Activated T-helper 2 cell treated with anti-CD3 and anti-CD28 coated beads, Interferon-gamma antibody, Interleukin-2, Interleukin-4, amounts not matched to agents 10 μg/mL and 5 μg/mL and 100 μg/mL, durations not matched to agents 14 hours and 24 hours and 36 hours (primary cell): ENCODE results near the gene EDIL3. TPM values are rescaled to one million over a fixed set of nuclear protein-coding genes. Genes with fewer than 3 reads are reported as not detected.
"Not testable (repeated sequence)": the region's sequence is repeated elsewhere in the genome, so short reads cannot be mapped to it uniquely, and the experiment has no call there.

Source experiments
- DNase-seq: peaks from one replicate; pipeline ENCODE4 v3.0.0; 2021; ENCODE audit warnings: low spot score
- H3K27ac Mint-ChIP-seq: one replicate; pipeline ENCODE4 v1.8.0; 2021; ENCODE audit warnings: mixed read lengths
- H3K27me3 Mint-ChIP-seq: one replicate; pipeline ENCODE4 v1.8.0; 2021; ENCODE audit warnings: low read depth, mixed read lengths
- H3K36me3 Mint-ChIP-seq: one replicate; pipeline ENCODE4 v1.8.0; 2021; ENCODE audit warnings: low read depth, mixed read lengths
- H3K4me1 Mint-ChIP-seq: one replicate; pipeline ENCODE4 v1.8.0; 2021; ENCODE audit warnings: low read depth, mixed read lengths
- H3K4me3 Mint-ChIP-seq: one replicate; pipeline ENCODE4 v1.8.0; 2021; ENCODE audit warnings: low read depth, mild to moderate bottlenecking, moderate library complexity, mixed read lengths
- H3K9me3 Mint-ChIP-seq: one replicate; pipeline ENCODE4 v1.8.0; 2021; ENCODE audit warnings: mixed read lengths
- intact Hi-C: fragments of 100-400 bp; cut with micrococcal nuclease; formaldehyde crosslinking; loops from one replicate; pipeline ENCODE4 v1.15.1; 2023
- total RNA-seq: library from RNA; stranded (reverse); gene quantifications from 2 replicates; pipeline ENCODE4 v1.2.3, GENCODE V29; 2022

EDIL3 gene
- total RNA-seq, 1 donor from 2014 or later, result not detected

GRCh38 chr5:84018521-84018920 lies 366.2 kb downstream of the EDIL3 start:
- H3K9me3 Mint-ChIP-seq, H3K27me3 Mint-ChIP-seq, H3K4me1 Mint-ChIP-seq, DNase-seq, H3K27ac Mint-ChIP-seq, H3K4me3 Mint-ChIP-seq, intact Hi-C loops, H3K36me3 Mint-ChIP-seq: not testable (repeated sequence)

GRCh38 chr5:84017523-84018172 lies 367.0 kb downstream of the EDIL3 start:
- DNase-seq, result no peak
- no peaks in the 10 kb centered on the region for H3K36me3 Mint-ChIP-seq
- H3K9me3 Mint-ChIP-seq, result no peaks in the 10 kb centered on the region
- no peak overlapping the region for H3K4me3 Mint-ChIP-seq
- no peaks in the 10 kb centered on the region for H3K27me3 Mint-ChIP-seq
- no peak overlapping the region for H3K27ac Mint-ChIP-seq
- no peaks in the 10 kb centered on the region for H3K4me1 Mint-ChIP-seq
- intact Hi-C loops, result no loop called here

- Mint-ChIP-seq H3K9me3 (no peaks in the 10 kb centered on the region), H3K27ac (no peak overlapping the region), H3K4me1 (no peaks in the 10 kb centered on the region), H3K4me3 (no peak overlapping the region), H3K27me3 (no peaks in the 10 kb centered on the region), H3K36me3 (no peaks in the 10 kb centered on the region)
- DNase-seq, result no peak
- intact Hi-C loops, result no loop called here
Observed at GRCh38 chr5:84016085-84016484, 368.6 kb downstream of the EDIL3 start.

- intact Hi-C loops, result no loop called here
- no peak overlapping the region for H3K4me3 Mint-ChIP-seq
- no peaks in the 10 kb centered on the region for H3K9me3 Mint-ChIP-seq
- H3K27ac Mint-ChIP-seq, result no peak overlapping the region
- no peaks in the 10 kb centered on the region for H3K27me3 Mint-ChIP-seq
- no peaks in the 10 kb centered on the region for H3K4me1 Mint-ChIP-seq
- DNase-seq, result no peak
- no peaks in the 10 kb centered on the region for H3K36me3 Mint-ChIP-seq
Observed at GRCh38 chr5:84014966-84015365, 369.7 kb downstream of the EDIL3 start.

GRCh38 chr5:83993803-83994202 lies 390.9 kb downstream of the EDIL3 start:
- intact Hi-C loops, result no loop called here
- H3K27ac Mint-ChIP-seq, result no peak overlapping the region
- H3K9me3 Mint-ChIP-seq, result peaks cover 4% of the 10 kb centered on the region
- no peaks in the 10 kb centered on the region for H3K27me3 Mint-ChIP-seq
- no peak for DNase-seq
- no peaks in the 10 kb centered on the region for H3K36me3 Mint-ChIP-seq
- no peak overlapping the region for H3K4me3 Mint-ChIP-seq
- no peaks in the 10 kb centered on the region for H3K4me1 Mint-ChIP-seq

- Mint-ChIP-seq H3K36me3 (no peaks in the 10 kb centered on the region), H3K27ac (no peak overlapping the region), H3K9me3 (peaks cover 4% of the 10 kb centered on the region), H3K4me3 (no peak overlapping the region), H3K4me1 (no peaks in the 10 kb centered on the region), H3K27me3 (no peaks in the 10 kb centered on the region)
- DNase-seq, result no peak
- intact Hi-C loops, result no loop called here
Observed at GRCh38 chr5:83991566-83992224, 393.0 kb downstream of the EDIL3 start.

- no peak overlapping the region for H3K4me3 Mint-ChIP-seq
- DNase-seq, result no peak
- H3K9me3 Mint-ChIP-seq, result peaks cover 4% of the 10 kb centered on the region
- H3K27me3 Mint-ChIP-seq, result no peaks in the 10 kb centered on the region
- intact Hi-C loops, result no loop called here
- no peaks in the 10 kb centered on the region for H3K4me1 Mint-ChIP-seq
- H3K36me3 Mint-ChIP-seq, result no peaks in the 10 kb centered on the region
- no peak overlapping the region for H3K27ac Mint-ChIP-seq
Observed at GRCh38 chr5:83988293-83988685, 396.4 kb downstream of the EDIL3 start.

- Mint-ChIP-seq H3K27ac (no peak overlapping the region), H3K4me3 (no peak overlapping the region), H3K9me3 (peaks cover 4% of the 10 kb centered on the region), H3K4me1 (no peaks in the 10 kb centered on the region), H3K27me3 (no peaks in the 10 kb centered on the region), H3K36me3 (no peaks in the 10 kb centered on the region)
- no peak for DNase-seq
- intact Hi-C loops, result no loop called here
Observed at GRCh38 chr5:83987513-83988292, 397.0 kb downstream of the EDIL3 start.

- Mint-ChIP-seq H3K27me3 (no peaks in the 10 kb centered on the region), H3K36me3 (no peaks in the 10 kb centered on the region), H3K4me3 (no peak overlapping the region), H3K4me1 (no peaks in the 10 kb centered on the region), H3K9me3 (no peaks in the 10 kb centered on the region), H3K27ac (no peak overlapping the region)
- DNase-seq, result no peak
- intact Hi-C loops, result no loop called here
Observed at GRCh38 chr5:83983852-83984251, 400.8 kb downstream of the EDIL3 start.

GRCh38 chr5:83973925-83974815 lies 410.5 kb downstream of the EDIL3 start:
- intact Hi-C loops, result no loop called here
- no peak overlapping the region for H3K27ac Mint-ChIP-seq
- no peaks in the 10 kb centered on the region for H3K4me1 Mint-ChIP-seq
- DNase-seq, result no peak
- H3K4me3 Mint-ChIP-seq, result no peak overlapping the region
- no peaks in the 10 kb centered on the region for H3K9me3 Mint-ChIP-seq
- H3K36me3 Mint-ChIP-seq, result no peaks in the 10 kb centered on the region
- H3K27me3 Mint-ChIP-seq, result no peaks in the 10 kb centered on the region

GRCh38 chr5:83972909-83973308 lies 411.8 kb downstream of the EDIL3 start:
- DNase-seq, result no peak
- intact Hi-C loops, result no loop called here
- no peaks in the 10 kb centered on the region for H3K27me3 Mint-ChIP-seq
- H3K4me3 Mint-ChIP-seq, result no peak overlapping the region
- no peak overlapping the region for H3K27ac Mint-ChIP-seq
- no peaks in the 10 kb centered on the region for H3K36me3 Mint-ChIP-seq
- H3K9me3 Mint-ChIP-seq, result no peaks in the 10 kb centered on the region
- no peaks in the 10 kb centered on the region for H3K4me1 Mint-ChIP-seq

GRCh38 chr5:83972236-83972635 lies 412.4 kb downstream of the EDIL3 start:
- H3K36me3 Mint-ChIP-seq, result no peaks in the 10 kb centered on the region
- H3K9me3 Mint-ChIP-seq, result no peaks in the 10 kb centered on the region
- intact Hi-C loops, result no loop called here
- no peak for DNase-seq
- no peak overlapping the region for H3K4me3 Mint-ChIP-seq
- no peaks in the 10 kb centered on the region for H3K4me1 Mint-ChIP-seq
- no peak overlapping the region for H3K27ac Mint-ChIP-seq
- H3K27me3 Mint-ChIP-seq, result no peaks in the 10 kb centered on the region
